Measurements from ENCODE around the gene RAB8B.

Gene RAB8B

GRCh38 chr15:63185206-63185605 lies 4.2 kb upstream of the RAB8B start:
- DNase-seq (ENCODE audit: low spot score), result no peak

GRCh38 chr15:63186065-63186464 lies 3.3 kb upstream of the RAB8B start:
- no peak for DNase-seq (ENCODE audit: low spot score)

- no peak for DNase-seq (ENCODE audit: low spot score)
Observed at GRCh38 chr15:63187589-63188226, 1.7 kb upstream of the RAB8B start.

GRCh38 chr15:63188247-63188925 lies 1.0 kb upstream of the RAB8B start:
- no peak for DNase-seq (ENCODE audit: low spot score)

- peak; percentile 33 for DNase-seq (ENCODE audit: low spot score)
Observed at GRCh38 chr15:63189941-63190768, 749 bp downstream of the RAB8B start.

- no peak for DNase-seq (ENCODE audit: low spot score)
Observed at GRCh38 chr15:63190769-63191649, 1.6 kb downstream of the RAB8B start.

- DNase-seq (ENCODE audit: low spot score), result no peak
Observed at GRCh38 chr15:63191895-63192618, 2.7 kb downstream of the RAB8B start.

GRCh38 chr15:63192619-63193206 lies 3.3 kb downstream of the RAB8B start:
- DNase-seq (ENCODE audit: low spot score), result no peak

GRCh38 chr15:63194302-63194701 lies 4.9 kb downstream of the RAB8B start:
- DNase-seq (ENCODE audit: low spot score), result no peak

GRCh38 chr15:63194880-63195568 lies 5.6 kb downstream of the RAB8B start:
- peak; percentile 34 for DNase-seq (ENCODE audit: low spot score)

GRCh38 chr15:63195569-63196015 lies 6.2 kb downstream of the RAB8B start:
- DNase-seq (ENCODE audit: low spot score), result no peak

GRCh38 chr15:63196842-63197241 lies 7.4 kb downstream of the RAB8B start:
- no peak for DNase-seq (ENCODE audit: low spot score)

GRCh38 chr15:63197626-63198025 lies 8.2 kb downstream of the RAB8B start:
- DNase-seq (ENCODE audit: low spot score), result no peak

- DNase-seq (ENCODE audit: low spot score), result no peak
Observed at GRCh38 chr15:63198371-63199250, 9.2 kb downstream of the RAB8B start.

GRCh38 chr15:63200464-63201249 lies 11.3 kb downstream of the RAB8B start:
- no peak for DNase-seq (ENCODE audit: low spot score)

GRCh38 chr15:63202861-63203260 lies 13.5 kb downstream of the RAB8B start:
- DNase-seq (ENCODE audit: low spot score), result no peak

GRCh38 chr15:63203451-63204090 lies 14.2 kb downstream of the RAB8B start:
- DNase-seq (ENCODE audit: low spot score), result no peak

GRCh38 chr15:63206079-63206478 lies 16.7 kb downstream of the RAB8B start:
- DNase-seq (ENCODE audit: low spot score), result no peak
